GM10266 (cell line): ENCODE data around the gene MAP4K5.

Source experiments
- DNase-seq: peaks from one replicate; pipeline ENCODE4 v3.0.0; 2012; ENCODE audit errors: extremely low spot score
- TF ChIP-seq, protein P1 (sequence below): IDR thresholded peaks from 2 replicates; pipeline ENCODE4 v1.5.1; 2012; ENCODE audit warnings: mild to moderate bottlenecking, low read depth; ENCODE audit not compliant: control insufficient read depth, insufficient read depth; ENCODE audit errors: missing control alignments

Gene MAP4K5

DNA sequence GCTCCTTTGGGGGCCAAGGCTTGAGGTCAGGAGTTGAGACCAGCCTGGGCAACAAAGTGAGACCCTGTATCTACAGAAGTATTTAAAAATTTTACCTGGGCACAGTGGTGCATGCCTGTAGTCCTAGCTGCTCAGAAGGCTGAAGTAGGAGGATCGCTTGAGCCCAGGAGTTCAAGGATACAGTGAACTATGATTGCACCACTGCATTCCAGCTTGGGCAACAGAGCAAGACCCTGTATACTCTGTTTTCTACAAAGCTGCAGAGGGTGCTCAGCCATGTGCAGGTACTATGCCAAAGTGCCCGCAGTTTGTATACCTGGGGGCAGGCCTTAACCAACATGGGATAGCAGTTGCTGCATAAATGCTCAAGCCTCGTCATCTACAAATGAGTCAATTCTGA is 108.8 kb downstream of the MAP4K5 start:
- TF ChIP-seq, protein P1, sequence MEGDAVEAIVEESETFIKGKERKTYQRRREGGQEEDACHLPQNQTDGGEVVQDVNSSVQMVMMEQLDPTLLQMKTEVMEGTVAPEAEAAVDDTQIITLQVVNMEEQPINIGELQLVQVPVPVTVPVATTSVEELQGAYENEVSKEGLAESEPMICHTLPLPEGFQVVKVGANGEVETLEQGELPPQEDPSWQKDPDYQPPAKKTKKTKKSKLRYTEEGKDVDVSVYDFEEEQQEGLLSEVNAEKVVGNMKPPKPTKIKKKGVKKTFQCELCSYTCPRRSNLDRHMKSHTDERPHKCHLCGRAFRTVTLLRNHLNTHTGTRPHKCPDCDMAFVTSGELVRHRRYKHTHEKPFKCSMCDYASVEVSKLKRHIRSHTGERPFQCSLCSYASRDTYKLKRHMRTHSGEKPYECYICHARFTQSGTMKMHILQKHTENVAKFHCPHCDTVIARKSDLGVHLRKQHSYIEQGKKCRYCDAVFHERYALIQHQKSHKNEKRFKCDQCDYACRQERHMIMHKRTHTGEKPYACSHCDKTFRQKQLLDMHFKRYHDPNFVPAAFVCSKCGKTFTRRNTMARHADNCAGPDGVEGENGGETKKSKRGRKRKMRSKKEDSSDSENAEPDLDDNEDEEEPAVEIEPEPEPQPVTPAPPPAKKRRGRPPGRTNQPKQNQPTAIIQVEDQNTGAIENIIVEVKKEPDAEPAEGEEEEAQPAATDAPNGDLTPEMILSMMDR, result no peak
- no peak for DNase-seq

- no peak for DNase-seq
- TF ChIP-seq, protein P1, result no peak
These were observed 110.9 kb downstream of the MAP4K5 start for GRCh38 chr14:50421499-50421898.

DNA sequence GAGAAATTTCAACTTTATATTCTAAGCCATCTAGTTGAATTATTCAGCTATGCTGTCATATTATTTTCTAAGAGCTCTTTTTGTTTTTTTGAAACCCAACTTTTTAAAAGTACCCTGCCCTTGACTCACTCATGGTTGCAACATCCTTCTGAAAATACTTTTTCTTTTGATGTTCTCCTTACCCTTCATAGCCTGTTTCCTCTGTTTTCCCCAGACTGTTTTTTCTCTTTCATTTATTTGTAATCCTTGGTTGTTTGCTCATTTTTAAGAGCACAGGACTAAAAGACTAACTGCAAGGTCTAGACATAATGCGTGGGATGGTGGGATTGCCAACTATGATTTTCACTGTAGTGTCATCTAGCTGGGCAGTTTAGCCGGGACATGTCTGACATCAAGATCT is 114.5 kb downstream of the MAP4K5 start:
- TF ChIP-seq, protein P1, result no peak
- no peak for DNase-seq

DNA sequence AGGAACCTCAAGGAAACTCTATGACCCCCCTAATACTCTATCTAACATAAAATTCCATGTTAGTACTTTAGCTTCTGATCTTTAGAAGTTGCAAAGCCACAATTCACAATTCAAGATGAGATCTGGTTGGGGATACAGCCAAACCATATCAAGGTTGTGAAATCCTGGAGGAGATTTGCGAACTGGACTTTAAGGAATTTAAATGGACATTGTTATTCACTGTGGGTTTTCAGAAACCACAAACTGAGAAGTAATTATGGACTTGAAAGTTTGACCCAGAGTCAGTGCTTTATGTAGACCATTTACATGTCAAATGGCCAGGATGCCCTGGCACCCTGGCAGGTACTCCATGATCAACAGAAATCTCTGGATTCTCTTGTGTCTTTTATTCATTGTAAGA is 121.4 kb downstream of the MAP4K5 start:
- TF ChIP-seq, protein P1, result no peak
- DNase-seq, result no peak

DNA sequence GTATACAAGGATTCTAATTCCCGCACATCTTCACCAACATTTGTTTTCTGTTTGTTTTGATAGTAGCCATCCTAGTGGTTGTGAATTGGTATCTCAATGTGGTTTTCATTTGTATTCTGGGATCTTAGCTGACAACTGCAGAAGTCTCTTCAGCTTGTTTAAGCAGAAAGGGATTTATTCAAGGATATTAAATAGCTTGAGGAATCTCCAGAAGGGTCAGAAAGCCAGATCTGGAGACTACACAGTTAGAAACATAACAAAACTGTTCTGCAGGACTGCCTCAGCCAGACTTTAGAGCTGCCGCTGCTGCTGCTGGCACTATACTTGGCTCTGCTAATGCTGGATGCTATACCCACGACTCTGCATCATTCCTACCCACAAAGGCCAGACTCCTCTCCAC is 122.3 kb downstream of the MAP4K5 start:
- no peak for DNase-seq
- TF ChIP-seq, protein P1, result no peak

DNA sequence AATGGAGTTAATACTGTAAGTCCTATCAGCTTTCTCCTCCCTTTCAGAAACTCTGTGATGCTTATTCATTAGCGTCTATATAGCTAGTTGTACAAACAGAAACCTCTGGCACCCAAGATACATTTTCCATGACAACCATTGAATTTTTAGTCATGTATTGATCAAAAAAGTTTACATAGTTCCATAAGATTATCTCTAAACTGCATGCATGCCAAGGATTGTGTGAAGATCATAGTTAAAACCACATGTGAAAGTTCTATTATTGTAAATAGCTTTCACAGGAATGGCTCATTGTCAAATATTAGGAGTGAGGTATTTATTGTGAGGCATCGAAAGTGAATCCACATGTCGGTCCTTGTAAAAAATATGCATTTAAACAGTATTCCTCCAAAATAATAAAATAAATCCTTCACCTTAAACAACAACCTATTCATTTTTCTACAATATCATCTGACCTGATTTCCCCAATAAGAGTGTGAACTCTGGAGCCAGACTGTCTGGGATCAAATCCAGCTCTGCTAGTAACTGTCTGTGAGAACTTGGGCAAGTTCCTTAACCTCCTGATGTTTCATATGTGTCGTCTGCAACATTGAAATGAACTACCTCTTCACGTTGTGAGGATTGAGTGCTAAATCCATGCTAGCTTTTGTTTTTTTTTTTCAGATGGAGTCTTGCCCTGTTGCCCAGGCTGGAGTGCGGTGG is 125.1 kb downstream of the MAP4K5 start:
- no peak for DNase-seq
- TF ChIP-seq, protein P1, result no peak

DNA sequence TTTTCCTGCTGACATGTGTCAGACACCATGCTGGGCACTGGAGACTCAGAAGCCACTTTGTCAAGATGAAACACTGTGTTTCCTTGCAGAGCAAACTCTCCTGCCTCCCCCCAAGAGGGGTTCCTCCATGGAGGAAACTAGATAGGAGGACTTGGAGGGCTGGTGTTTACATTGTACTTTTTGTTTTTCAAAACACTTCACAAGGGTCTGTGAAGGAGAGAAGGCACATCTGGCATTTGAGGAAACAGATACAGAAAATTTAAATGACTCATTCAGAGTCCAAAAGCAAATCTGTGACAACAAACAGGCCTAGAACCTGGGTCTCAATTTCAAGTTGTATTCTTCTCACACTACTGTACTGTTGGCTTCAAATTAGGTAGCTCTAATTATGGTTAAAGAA is 128.9 kb downstream of the MAP4K5 start:
- no peak for DNase-seq
- TF ChIP-seq, protein P1, result no peak
